ENCODE data around the gene COL16A1. TPM values are rescaled to one million over a fixed set of nuclear protein-coding genes. Genes with fewer than 3 reads are reported as not detected.

COL16A1 gene
- total and polyA plus RNA-seq, 2 of the 13 experiments (the other 11 are each of a cell fraction or from before 2014, with no cell fraction given): 4.3 to 12.2 TPM

DNA sequence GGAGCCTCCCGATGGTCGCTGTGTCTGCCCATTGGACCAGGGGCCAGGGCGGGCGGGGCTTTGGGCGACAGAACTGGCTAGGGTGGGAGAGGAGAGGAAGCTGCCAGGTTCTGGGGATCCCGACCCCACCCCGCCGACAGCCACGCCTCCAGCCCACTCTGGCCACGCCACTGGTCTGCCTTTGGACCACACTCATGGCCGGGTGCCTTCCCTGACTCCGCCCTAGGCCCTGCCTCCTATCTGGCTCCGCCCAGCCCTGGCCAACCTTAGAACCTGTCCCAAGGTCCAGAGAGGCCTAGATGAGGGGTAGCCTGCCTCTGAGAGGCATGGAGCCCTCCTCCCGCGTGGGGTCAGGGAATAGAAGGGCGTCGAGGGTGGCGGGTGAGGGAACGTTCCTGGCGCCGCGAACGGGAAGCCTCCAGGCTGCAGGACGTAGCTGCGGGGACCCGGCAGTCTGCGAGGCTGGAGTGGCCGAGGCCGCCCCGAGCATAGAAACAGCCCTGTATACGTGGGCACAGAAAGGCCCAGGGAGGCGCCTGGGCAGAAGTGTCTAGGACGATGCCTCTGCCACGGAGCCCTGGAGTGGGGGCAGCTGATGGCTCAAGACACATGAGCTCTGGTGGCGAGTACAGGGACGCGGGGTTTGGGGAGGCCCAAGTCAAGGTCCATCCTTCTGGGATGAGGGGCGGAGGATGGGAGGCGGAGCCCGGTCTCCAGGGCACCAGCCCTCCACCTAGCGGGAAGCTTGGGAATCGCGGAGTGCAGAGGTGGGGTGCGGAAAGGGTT lies 11.5 kb upstream of the COL16A1 start (continued):
- TF ChIP-seq, protein P1, sequence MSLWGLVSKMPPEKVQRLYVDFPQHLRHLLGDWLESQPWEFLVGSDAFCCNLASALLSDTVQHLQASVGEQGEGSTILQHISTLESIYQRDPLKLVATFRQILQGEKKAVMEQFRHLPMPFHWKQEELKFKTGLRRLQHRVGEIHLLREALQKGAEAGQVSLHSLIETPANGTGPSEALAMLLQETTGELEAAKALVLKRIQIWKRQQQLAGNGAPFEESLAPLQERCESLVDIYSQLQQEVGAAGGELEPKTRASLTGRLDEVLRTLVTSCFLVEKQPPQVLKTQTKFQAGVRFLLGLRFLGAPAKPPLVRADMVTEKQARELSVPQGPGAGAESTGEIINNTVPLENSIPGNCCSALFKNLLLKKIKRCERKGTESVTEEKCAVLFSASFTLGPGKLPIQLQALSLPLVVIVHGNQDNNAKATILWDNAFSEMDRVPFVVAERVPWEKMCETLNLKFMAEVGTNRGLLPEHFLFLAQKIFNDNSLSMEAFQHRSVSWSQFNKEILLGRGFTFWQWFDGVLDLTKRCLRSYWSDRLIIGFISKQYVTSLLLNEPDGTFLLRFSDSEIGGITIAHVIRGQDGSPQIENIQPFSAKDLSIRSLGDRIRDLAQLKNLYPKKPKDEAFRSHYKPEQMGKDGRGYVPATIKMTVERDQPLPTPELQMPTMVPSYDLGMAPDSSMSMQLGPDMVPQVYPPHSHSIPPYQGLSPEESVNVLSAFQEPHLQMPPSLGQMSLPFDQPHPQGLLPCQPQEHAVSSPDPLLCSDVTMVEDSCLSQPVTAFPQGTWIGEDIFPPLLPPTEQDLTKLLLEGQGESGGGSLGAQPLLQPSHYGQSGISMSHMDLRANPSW (CRISPR knock-in tag; IDR thresholded peaks at IDR 0.05; ENCODE audit: borderline replicate concordance): peak; percentile 39; the same call in 1 of the 2 replicates
- TF ChIP-seq RAD51 (IDR thresholded peaks at IDR 0.05; ENCODE audit: borderline replicate concordance) (no peak), ZNF740 (CRISPR knock-in tag; IDR thresholded peaks at IDR 0.05) (no peak), ELF4 (CRISPR knock-in tag; IDR thresholded peaks at IDR 0.05; ENCODE audit: borderline replicate concordance) (no peak), PRMT3 (CRISPR knock-in tag; IDR thresholded peaks at IDR 0.05; ENCODE audit: borderline replicate concordance, low read depth) (no peak), ZSCAN20 (CRISPR knock-in tag; IDR thresholded peaks at IDR 0.05; ENCODE audit: borderline replicate concordance) (no peak), FIP1L1 (IDR thresholded peaks at IDR 0.05; ENCODE audit: borderline replicate concordance, insufficient read depth, low read depth, low read length) (no peak), SP5 (CRISPR knock-in tag; IDR thresholded peaks at IDR 0.05; ENCODE audit: borderline replicate concordance, low read depth) (peak; percentile 82), SRSF9 (IDR thresholded peaks at IDR 0.05; ENCODE audit: borderline replicate concordance, insufficient read depth, low read depth, low read length, poor library complexity, severe bottlenecking) (no peak), HMG20B (CRISPR knock-in tag; conservative IDR thresholded peaks at IDR 0.05) (0 out of 2 replicates have a peak, but pooled peaks have one; percentile 11), PTBP1 (IDR thresholded peaks at IDR 0.05; ENCODE audit: low read depth, low read length, poor library complexity, severe bottlenecking) (no peak), NFRKB (IDR thresholded peaks at IDR 0.05) (no peak), FOSL1 (CRISPR knock-in tag; IDR thresholded peaks at IDR 0.05; ENCODE audit: borderline replicate concordance) (no peak), MYC (CRISPR knock-in tag; IDR thresholded peaks at IDR 0.05; ENCODE audit: borderline replicate concordance) (peak; percentile 89), ZNF12 (CRISPR knock-in tag; IDR thresholded peaks at IDR 0.05) (no peak), RFX3 (CRISPR knock-in tag; IDR thresholded peaks at IDR 0.05) (no peak), SRF (IDR thresholded peaks at IDR 0.05; ENCODE audit: low read depth, low read length) (no peak), ZNF660 (CRISPR knock-in tag; IDR thresholded peaks at IDR 0.05; ENCODE audit: borderline replicate concordance, low read depth) (no peak), BHLHE40 (IDR thresholded peaks at IDR 0.05; ENCODE audit: low read length) (no peak), SKI (IDR thresholded peaks at IDR 0.05; ENCODE audit: partially characterized antibody) (no peak), ZNF597 (CRISPR knock-in tag; IDR thresholded peaks at IDR 0.05) (no peak), ZNF335 (CRISPR knock-in tag; IDR thresholded peaks at IDR 0.05) (peak; percentile 70), BRD4 (CRISPR knock-in tag; IDR thresholded peaks at IDR 0.05) (peak; percentile 91), ZSCAN29 (CRISPR knock-in tag; conservative IDR thresholded peaks at IDR 0.05) (peak; percentile 76; the same call in 1 of the 2 replicates), GFI1 (CRISPR knock-in tag; IDR thresholded peaks at IDR 0.05; ENCODE audit: borderline replicate concordance) (no peak; the same call in 1 of the 2 replicates)
